Measurements from ENCODE around the gene LAS1L. TPM values are rescaled to one million over a fixed set of nuclear protein-coding genes. Genes with fewer than 3 reads are reported as not detected.

LAS1L gene
- total RNA-seq, 4 donors from 2014 or later: 16.4 to 23.3 (median 19.2) TPM

DNA sequence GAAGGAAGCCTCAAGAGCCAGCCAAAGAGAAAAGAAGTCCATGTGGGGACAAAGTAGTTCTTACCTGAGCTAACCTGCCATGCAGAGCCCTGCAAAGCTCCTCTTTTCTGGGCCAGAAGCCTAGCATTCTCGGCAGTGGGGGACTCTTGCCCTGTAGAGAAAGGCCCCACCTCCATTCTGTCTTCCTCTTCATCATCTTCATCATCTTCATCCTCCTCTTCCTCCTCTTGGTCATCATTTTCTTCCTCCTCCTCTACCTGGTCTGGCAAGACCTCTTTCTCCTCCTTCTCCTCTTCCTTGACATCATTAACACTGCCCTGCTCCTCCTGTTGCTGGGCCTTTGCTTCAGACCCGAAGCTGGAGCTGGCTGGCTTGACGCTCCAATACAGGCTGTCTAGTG, 16.7 kb downstream of the LAS1L start:
- H3K27me3 ChIP-seq: no peaks in the 10 kb centered on the region
- no peak overlapping the region for H3K27ac ChIP-seq
- WGBS, 2 donors: 89 to 93% methylated on average over 1 to 3 of the region's 3 CpGs
- no peaks in the 10 kb centered on the region for H3K4me1 ChIP-seq
- DNase-seq: no peak
- no peaks in the 10 kb centered on the region for H3K9me3 ChIP-seq
- intact Hi-C loops (cut with DNase I): no loop called here
- TF ChIP-seq, protein P1, sequence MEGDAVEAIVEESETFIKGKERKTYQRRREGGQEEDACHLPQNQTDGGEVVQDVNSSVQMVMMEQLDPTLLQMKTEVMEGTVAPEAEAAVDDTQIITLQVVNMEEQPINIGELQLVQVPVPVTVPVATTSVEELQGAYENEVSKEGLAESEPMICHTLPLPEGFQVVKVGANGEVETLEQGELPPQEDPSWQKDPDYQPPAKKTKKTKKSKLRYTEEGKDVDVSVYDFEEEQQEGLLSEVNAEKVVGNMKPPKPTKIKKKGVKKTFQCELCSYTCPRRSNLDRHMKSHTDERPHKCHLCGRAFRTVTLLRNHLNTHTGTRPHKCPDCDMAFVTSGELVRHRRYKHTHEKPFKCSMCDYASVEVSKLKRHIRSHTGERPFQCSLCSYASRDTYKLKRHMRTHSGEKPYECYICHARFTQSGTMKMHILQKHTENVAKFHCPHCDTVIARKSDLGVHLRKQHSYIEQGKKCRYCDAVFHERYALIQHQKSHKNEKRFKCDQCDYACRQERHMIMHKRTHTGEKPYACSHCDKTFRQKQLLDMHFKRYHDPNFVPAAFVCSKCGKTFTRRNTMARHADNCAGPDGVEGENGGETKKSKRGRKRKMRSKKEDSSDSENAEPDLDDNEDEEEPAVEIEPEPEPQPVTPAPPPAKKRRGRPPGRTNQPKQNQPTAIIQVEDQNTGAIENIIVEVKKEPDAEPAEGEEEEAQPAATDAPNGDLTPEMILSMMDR (IDR thresholded peaks at IDR 0.05): no peak
- TF ChIP-seq POLR2A (IDR thresholded peaks at IDR 0.05): no peak
- H3K36me3 ChIP-seq: peaks cover 0 to 19% of the 10 kb centered on the region in 2 donors
- H3K4me3 ChIP-seq (replicated peaks in 1 of 3): no peak overlapping the region

DNA sequence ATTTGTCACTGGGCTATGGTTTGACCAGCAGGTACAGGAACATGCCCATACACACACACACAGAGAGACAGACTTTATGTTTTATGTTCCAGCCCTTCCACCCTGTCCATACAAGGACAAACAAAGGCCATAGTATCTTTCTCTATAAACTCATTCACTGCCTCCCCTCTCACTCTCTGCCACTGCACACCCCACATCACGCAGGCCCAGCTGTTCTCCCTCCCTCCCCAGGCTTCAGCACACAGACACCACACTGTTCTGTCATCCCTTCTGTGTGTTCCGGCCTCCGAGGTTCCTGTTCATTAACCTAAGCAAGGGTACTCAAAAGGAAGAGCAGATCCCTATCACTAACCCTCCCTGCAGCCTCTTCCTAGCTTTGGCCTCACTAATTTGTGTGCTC, 17.8 kb downstream of the LAS1L start:
- Histone ChIP-seq H3K27ac (no peak overlapping the region), H3K4me1 (no peaks in the 10 kb centered on the region), H3K4me3 (replicated peaks in 1 of 3) (no peak overlapping the region), H3K27me3 (no peaks in the 10 kb centered on the region), H3K9me3 (no peaks in the 10 kb centered on the region), H3K36me3 (peaks cover 0 to 14% of the 10 kb centered on the region in 2 donors)
- intact Hi-C loops (cut with DNase I): no loop called here
- no peak for DNase-seq
- TF ChIP-seq, protein P1 (IDR thresholded peaks at IDR 0.05): no peak
- no peak for TF ChIP-seq POLR2A (IDR thresholded peaks at IDR 0.05)
- WGBS, 2 donors: 90 to 93% methylated on average over 3 of the region's 3 CpGs

DNA sequence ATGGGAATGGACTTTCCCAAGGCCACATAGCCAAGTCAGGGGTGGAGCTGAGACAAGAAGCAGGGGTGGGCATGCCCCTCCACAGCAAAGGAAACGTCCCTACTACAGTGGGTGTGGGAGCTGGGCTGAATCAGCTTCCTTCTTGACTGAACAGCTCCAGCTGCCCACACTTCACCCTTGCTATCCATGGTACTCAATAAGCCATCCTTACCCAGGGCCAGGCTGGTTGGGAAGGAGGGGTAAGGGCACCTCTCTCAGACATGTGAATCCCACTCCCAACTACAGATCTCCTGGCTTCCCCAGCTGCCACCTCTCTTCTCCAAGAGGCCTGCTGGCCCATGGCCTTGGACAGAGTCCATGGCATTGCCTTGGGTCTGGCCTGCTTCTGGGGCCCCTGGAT, 21.0 kb downstream of the LAS1L start:
- TF ChIP-seq, protein P1 (IDR thresholded peaks at IDR 0.05): no peak
- TF ChIP-seq POLR2A (IDR thresholded peaks at IDR 0.05): no peak
- WGBS, 2 donors: 67% methylated on average over 1 of the region's 1 CpG; no CpG with 5 or more reads in 1 of the 2 donors
- intact Hi-C loops (cut with DNase I): no loop called here
- Histone ChIP-seq H3K9me3 (no peaks in the 10 kb centered on the region), H3K36me3 (no peaks in the 10 kb centered on the region), H3K4me3 (replicated peaks in 1 of 3) (no peak overlapping the region), H3K27me3 (no peaks in the 10 kb centered on the region), H3K27ac (no peak overlapping the region), H3K4me1 (no peaks in the 10 kb centered on the region)
- DNase-seq: no peak

DNA sequence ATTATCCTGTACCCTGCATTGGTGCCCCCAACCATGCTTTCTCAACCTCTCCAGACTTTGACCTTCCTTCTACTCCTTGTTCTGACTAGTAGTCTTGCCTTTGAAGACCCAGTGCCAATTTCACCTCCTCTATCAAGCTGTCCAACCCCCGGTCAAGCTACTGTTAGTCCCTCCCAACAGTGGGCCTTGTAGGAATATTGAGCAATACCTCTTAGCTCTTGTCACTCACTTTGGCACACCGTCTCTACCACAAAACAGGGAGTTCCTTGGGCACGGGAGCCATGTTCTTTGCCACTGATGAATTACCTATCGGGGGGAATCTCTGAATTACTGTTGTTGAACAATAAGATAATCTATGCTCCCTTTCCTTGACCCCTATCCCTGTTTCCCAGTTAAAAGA, 25.2 kb downstream of the LAS1L start:
- H3K27ac ChIP-seq: no peak overlapping the region
- H3K4me3 ChIP-seq (replicated peaks in 1 of 3): no peak overlapping the region
- WGBS, 2 donors: 92 to 94% methylated on average over 4 of the region's 4 CpGs
- no peaks in the 10 kb centered on the region for H3K36me3 ChIP-seq
- no peak for TF ChIP-seq POLR2A (IDR thresholded peaks at IDR 0.05)
- TF ChIP-seq, protein P1 (IDR thresholded peaks at IDR 0.05): no peak
- H3K9me3 ChIP-seq: no peaks in the 10 kb centered on the region
- no peaks in the 10 kb centered on the region for H3K4me1 ChIP-seq
- intact Hi-C loops (cut with DNase I): loop anchor here (10.0 kb wide), 1 partner anchor 625 kb away; no protein-coding TSS in a partner anchor
- DNase-seq: no peak
- no peaks in the 10 kb centered on the region for H3K27me3 ChIP-seq

DNA sequence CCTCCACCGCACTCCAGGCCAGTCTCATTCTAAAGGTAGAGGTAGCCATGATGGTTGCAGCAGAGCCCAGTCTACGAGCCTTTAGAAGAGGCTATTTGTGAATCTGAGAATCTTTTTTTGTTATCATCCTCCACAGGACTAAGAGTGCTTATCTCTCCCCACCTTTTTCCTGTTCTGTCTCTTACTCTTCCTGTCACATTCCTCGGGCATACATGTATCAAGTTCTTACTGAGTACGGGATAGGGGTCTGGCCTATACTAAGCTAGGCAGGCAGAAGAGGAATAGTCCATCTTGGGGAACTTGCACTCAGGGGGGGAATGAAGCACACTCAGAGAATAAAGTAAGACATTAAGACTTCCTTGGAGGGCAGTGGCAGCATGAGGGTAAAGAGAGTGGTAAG, 25.7 kb downstream of the LAS1L start:
- no peaks in the 10 kb centered on the region for H3K4me1 ChIP-seq
- H3K27me3 ChIP-seq: no peaks in the 10 kb centered on the region
- intact Hi-C loops (cut with DNase I): loop anchor here (10.0 kb wide), 1 partner anchor 624 kb away; no protein-coding TSS in a partner anchor
- WGBS, 2 donors: 79 to 83% methylated on average over 4 of the region's 4 CpGs
- no peak overlapping the region for H3K27ac ChIP-seq
- H3K36me3 ChIP-seq: no peaks in the 10 kb centered on the region
- H3K9me3 ChIP-seq: no peaks in the 10 kb centered on the region
- no peak for TF ChIP-seq POLR2A (IDR thresholded peaks at IDR 0.05)
- TF ChIP-seq, protein P1 (IDR thresholded peaks at IDR 0.05): no peak
- DNase-seq: no peak
- no peak overlapping the region for H3K4me3 ChIP-seq (replicated peaks in 1 of 3)
